Adipocyte (in vitro differentiated cells): ENCODE data around the gene CMTM2.
A peak's percentile ranks its signal among the peaks of the same experiment; 100 is the strongest.

Experiments used
- DNase-seq: peaks from one replicate; pipeline ENCODE4 v3.0.0-alpha.2; 2015; ENCODE audit warnings: low read depth
- H3K27me3 ChIP-seq: replicated peaks from 2 replicates; pipeline ENCODE4 v1.7.0; 2013; ENCODE audit warnings: mild to moderate bottlenecking, low read length, moderate library complexity; ENCODE audit not compliant: control insufficient read depth, insufficient read depth
- H3K36me3 ChIP-seq: 2 replicates; pipeline ENCODE4 v1.7.0; 2013; ENCODE audit warnings: low read length, mild to moderate bottlenecking, moderate library complexity; ENCODE audit not compliant: control insufficient read depth, insufficient read depth, severe bottlenecking
- H3K4me1 ChIP-seq: 2 replicates; pipeline ENCODE4 v1.7.0; 2013; ENCODE audit warnings: mild to moderate bottlenecking, low read length, moderate library complexity; ENCODE audit not compliant: control insufficient read depth, insufficient read depth
- H3K4me3 ChIP-seq: 2 replicates; pipeline ENCODE4 v1.7.0; 2013; ENCODE audit warnings: mild to moderate bottlenecking, low read length, moderate library complexity
- H3K9ac ChIP-seq: 2 replicates; pipeline ENCODE4 v1.7.0; 2013; ENCODE audit warnings: mild to moderate bottlenecking, low read length, moderate library complexity
- H3K9me3 ChIP-seq: 2 replicates; pipeline ENCODE4 v1.7.0; 2013; ENCODE audit warnings: mild to moderate bottlenecking, low read length, moderate library complexity; ENCODE audit not compliant: control insufficient read depth

CMTM2 gene

GRCh38 chr16:66569827-66570405, 9.3 kb upstream of the CMTM2 start:
- Histone ChIP-seq H3K9ac (peak overlapping the region; percentile 49), H3K9me3 (no peaks in the 10 kb centered on the region), H3K27me3 (no peaks in the 10 kb centered on the region), H3K4me3 (peak overlapping the region; percentile 47), H3K36me3 (peaks cover 14% of the 10 kb centered on the region), H3K4me1 (peaks cover 29% of the 10 kb centered on the region)
- DNase-seq: peak; percentile 80

DNA sequence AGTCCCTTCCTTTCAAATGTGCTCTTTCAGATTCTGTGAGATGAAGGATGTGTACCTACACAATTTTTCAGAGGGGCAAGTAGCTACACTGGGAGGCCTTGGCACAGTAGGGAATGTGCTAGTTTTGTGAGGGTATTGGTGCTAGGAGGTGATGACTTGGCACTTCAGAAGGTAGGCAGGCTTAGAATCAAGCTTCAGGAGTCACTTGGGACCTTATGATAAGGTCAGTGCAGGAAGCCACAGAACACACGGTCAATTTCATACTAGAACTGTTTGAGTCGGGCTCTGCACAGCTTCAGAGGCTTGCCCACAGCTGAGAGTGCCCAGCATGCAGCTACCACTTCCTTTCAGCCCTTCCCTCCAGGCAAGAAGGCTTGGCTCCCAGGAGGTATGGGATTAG, 6.9 kb upstream of the CMTM2 start:
- H3K36me3 ChIP-seq: no peaks in the 10 kb centered on the region
- H3K4me3 ChIP-seq: no peak overlapping the region
- H3K9ac ChIP-seq: no peak overlapping the region
- no peaks in the 10 kb centered on the region for H3K9me3 ChIP-seq
- H3K27me3 ChIP-seq: peaks cover under 1% of the 10 kb centered on the region
- H3K4me1 ChIP-seq: peaks cover 32% of the 10 kb centered on the region
- no peak for DNase-seq

- peaks cover 9% of the 10 kb centered on the region for H3K27me3 ChIP-seq
- no peaks in the 10 kb centered on the region for H3K36me3 ChIP-seq
- no peak overlapping the region for H3K4me3 ChIP-seq
- no peak for DNase-seq
- H3K4me1 ChIP-seq: peaks cover 31% of the 10 kb centered on the region
- H3K9ac ChIP-seq: no peak overlapping the region
- H3K9me3 ChIP-seq: no peaks in the 10 kb centered on the region
Observed at GRCh38 chr16:66574081-66574480, 5.2 kb upstream of the CMTM2 start.

- H3K9ac ChIP-seq: no peak overlapping the region
- H3K27me3 ChIP-seq: peaks cover 9% of the 10 kb centered on the region
- no peaks in the 10 kb centered on the region for H3K36me3 ChIP-seq
- peaks cover 26% of the 10 kb centered on the region for H3K4me1 ChIP-seq
- no peak for DNase-seq
- no peak overlapping the region for H3K4me3 ChIP-seq
- no peaks in the 10 kb centered on the region for H3K9me3 ChIP-seq
Observed at GRCh38 chr16:66574531-66574930, 4.7 kb upstream of the CMTM2 start.

- H3K9me3 ChIP-seq: no peaks in the 10 kb centered on the region
- no peak overlapping the region for H3K9ac ChIP-seq
- H3K4me1 ChIP-seq: peaks cover 23% of the 10 kb centered on the region
- H3K27me3 ChIP-seq: peaks cover 9% of the 10 kb centered on the region
- no peaks in the 10 kb centered on the region for H3K36me3 ChIP-seq
- H3K4me3 ChIP-seq: no peak overlapping the region
- no peak for DNase-seq
Observed at GRCh38 chr16:66575060-66575459, 4.2 kb upstream of the CMTM2 start.

- no peak overlapping the region for H3K4me3 ChIP-seq
- peaks cover 9% of the 10 kb centered on the region for H3K27me3 ChIP-seq
- H3K4me1 ChIP-seq: peaks cover 30% of the 10 kb centered on the region
- H3K9ac ChIP-seq: no peak overlapping the region
- H3K36me3 ChIP-seq: no peaks in the 10 kb centered on the region
- no peak for DNase-seq
- no peaks in the 10 kb centered on the region for H3K9me3 ChIP-seq
Observed at GRCh38 chr16:66576296-66576695, 3.0 kb upstream of the CMTM2 start.

DNA sequence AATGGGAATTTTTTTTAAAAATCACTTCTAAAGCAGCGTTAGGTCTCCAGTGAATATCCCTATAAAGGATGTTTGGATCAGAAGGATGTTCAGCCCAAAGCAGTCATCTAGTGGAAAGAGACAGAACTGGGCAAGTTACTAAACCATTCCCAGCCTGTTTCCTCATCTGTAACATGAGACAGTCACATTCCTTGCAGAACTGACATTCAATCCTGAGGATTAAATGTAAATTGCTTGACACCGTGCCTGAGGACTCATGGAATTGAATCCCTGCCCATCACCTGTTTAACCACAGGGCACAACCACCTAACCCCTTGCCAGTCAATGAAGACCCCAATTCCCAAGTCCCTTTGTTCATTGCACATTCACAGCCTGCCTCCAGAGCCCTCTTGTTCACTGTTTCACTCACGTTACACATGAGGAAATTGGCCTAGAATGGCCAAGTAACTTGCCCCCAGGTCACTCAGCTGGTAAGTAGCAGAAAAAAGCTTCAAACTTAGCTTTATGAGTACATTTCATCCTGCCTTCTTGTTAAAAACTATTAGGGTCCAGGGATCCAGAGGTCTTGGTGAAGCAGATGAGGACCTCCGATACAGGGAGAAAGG, 1.4 kb downstream of the CMTM2 start:
- no peaks in the 10 kb centered on the region for H3K36me3 ChIP-seq
- DNase-seq: peak; percentile 93

GRCh38 chr16:66581246-66581952, 2.1 kb downstream of the CMTM2 start:
- DNase-seq: peak; percentile 46
- H3K9me3 ChIP-seq: no peaks in the 10 kb centered on the region
- no peaks in the 10 kb centered on the region for H3K36me3 ChIP-seq
- peak overlapping the region; percentile 60 for H3K9ac ChIP-seq
- H3K27me3 ChIP-seq: peaks cover 9% of the 10 kb centered on the region
- H3K4me1 ChIP-seq: peaks cover 41% of the 10 kb centered on the region
- peak overlapping the region; percentile 59 for H3K4me3 ChIP-seq

More for the DNA sequence above, 1.4 kb downstream of the CMTM2 start:
- peaks cover 9% of the 10 kb centered on the region for H3K27me3 ChIP-seq
- peak overlapping the region; percentile 59 for H3K4me3 ChIP-seq
- H3K9ac ChIP-seq: peak overlapping the region; percentile 60
- H3K9me3 ChIP-seq: no peaks in the 10 kb centered on the region
- peaks cover 41% of the 10 kb centered on the region for H3K4me1 ChIP-seq

DNA sequence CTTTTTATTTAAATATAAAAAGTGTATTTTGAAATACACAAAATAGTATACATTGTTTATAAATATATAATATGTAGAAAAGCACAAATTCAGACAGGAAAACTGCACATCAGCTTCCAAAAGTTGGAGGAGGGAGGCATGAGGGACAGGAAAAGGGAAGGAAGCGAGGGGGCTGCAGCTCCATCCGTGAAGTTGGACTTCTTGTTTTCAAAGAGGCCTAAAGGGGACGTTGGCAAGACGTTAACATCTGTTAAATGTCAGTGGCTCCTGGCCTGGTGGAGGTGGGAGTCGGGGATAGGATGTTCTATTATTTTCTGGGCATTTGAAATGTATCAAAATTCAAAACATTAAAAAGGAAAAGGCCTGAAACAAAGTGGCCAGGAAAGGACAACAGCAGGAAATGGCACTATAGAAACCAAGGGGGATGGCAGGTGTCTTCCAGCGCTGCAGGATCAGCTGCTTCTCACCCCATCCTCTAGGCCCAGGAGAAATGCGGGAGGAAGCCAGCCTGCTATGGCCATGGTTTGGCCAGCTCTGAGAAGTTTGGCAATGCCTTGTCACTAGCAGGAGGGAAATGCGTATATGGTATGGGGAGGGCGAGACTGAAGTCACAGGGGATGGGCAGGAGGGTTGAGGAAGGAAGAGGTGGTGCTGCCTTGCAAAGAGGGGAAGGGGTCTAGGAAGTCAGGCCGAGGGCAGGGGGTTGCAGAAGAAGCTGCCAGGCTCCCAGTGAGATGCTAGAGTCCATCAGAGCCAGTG, 6.4 kb downstream of the CMTM2 start:
- DNase-seq: no peak
- Histone ChIP-seq H3K36me3 (no peaks in the 10 kb centered on the region), H3K4me3 (no peak overlapping the region), H3K9me3 (no peaks in the 10 kb centered on the region), H3K4me1 (peaks cover 17% of the 10 kb centered on the region), H3K27me3 (no peaks in the 10 kb centered on the region), H3K9ac (no peak overlapping the region)

DNA sequence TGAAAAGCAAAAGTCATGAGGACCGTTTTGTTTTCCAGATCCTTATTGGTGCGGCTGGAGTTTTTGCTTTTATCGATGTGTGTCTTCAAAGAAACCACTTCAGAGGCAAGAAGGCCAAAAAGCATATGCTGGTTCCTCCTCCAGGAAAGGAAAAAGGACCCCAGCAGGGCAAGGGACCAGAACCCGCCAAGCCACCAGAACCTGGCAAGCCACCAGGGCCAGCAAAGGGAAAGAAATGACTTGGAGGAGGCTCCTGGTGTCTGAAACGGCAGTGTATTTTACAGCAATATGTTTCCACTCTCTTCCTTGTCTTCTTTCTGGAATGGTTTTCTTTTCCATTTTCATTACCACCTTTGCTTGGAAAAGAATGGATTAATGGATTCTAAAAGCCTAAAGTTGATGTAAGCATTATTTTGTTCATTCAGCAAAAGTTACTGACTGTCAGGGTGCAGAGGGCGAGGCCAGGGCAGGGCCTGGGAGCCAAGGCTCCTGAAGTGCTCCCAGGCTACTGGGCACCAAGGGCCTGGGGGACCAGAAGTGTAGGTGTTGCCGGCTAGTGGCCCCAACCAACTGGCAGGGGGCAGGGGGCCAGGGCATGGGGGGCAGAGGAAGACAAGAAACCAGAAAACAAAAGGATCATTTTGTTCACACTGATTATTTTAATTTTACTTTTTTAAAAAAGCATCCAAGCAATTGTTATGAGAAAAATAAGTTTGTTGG, 8.8 kb downstream of the CMTM2 start:
- no peaks in the 10 kb centered on the region for H3K36me3 ChIP-seq
- no peaks in the 10 kb centered on the region for H3K27me3 ChIP-seq
- peak overlapping the region; percentile 28 for H3K4me3 ChIP-seq
- no peak overlapping the region for H3K9ac ChIP-seq
- no peaks in the 10 kb centered on the region for H3K4me1 ChIP-seq
- H3K9me3 ChIP-seq: no peaks in the 10 kb centered on the region
- no peak for DNase-seq
